GM04503 (cell line): ENCODE data around the gene COL4A1.

Source experiments
- DNase-seq: peaks from one replicate; pipeline ENCODE4 v3.0.0-alpha.2; 2012; ENCODE audit warnings: low read depth

The COL4A1 gene

DNA sequence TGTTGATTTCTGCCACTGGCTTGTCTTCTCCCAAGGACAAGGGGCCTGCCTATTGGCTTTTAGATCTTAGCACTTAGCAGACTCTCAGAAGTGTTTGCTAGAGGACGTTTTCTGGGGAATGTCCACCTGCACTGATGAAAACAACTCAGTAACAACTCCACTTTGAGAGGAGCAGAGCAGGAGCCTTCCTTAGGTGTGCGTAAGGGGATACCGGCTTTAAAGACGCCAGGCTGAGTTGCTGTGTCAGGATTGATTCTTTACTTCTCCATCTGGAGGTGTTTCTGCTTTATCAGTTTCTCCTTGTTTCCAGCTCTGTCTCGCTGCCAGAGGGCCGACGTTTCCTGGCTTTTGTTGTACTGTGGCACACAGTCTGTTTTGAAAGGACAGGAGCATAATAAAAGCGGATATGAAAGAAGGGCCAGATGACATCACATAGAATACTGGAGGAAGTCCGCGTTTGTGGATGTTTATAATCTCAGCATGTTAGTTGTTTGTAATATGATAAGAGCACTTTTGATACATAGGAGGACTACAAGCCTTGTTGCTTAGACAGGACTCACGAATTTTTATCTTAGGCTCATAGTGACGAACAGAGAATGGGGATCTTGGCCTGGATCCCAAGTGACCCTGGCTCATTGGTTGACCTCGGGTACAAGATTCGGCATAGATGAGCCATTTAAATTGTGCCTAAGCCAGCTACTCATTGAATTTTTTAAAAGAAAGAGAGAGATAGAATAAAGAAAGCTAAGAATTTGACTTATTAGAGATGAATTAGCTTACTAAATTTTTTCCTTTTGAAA, 34.7 kb upstream of the COL4A1 start:
- DNase-seq = no peak

- no peak for DNase-seq
Observed at GRCh38 chr13:110340812-110341444, 34.0 kb upstream of the COL4A1 start.

DNA sequence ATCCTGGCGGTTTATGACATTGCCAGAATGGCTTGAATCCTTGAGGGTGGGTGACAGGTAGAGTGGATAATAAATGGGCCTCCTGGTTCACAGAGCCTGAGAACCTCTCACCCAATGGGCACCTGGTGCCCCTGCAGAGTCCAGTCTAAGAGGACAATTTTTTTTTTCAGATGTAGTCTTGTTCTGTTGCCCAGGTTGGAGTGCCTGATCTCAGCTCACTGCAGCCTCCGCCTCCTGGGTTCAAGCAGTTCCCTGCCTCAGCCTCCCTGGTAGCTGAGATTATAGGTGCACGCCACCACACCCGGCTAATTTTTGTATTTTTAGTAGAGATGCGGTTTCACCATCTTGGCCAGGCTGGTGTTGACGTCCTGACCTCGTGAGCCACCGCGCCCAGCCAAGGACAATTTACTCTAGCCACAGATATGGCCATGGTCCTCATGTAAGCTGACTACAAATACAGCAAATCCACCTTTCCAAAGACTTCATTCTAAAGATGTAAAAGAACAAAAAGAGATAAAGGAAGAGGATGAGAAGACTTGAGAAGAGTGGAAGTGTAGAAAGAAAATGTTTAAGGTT, 33.1 kb upstream of the COL4A1 start:
- DNase-seq = no peak

DNA sequence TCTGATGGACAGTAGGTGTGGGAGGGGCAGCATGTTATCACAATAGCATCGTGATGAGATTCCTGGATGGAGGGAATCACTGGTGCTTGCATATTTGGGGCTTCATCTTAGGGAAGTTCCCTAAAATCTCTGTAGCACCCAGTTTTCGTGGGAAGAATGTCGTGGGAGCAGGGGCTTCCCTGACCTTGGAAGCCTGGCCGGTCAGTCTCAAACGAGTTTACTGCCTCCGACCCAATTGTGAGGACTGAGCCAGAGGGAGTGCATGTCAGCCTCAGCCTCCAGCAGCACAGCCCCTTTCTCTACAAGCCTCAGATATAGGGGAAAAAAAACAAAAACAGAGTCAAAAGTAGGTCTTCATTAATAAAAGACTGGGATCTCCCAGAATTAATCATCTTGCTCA, 32.3 kb upstream of the COL4A1 start:
- DNase-seq = no peak

GRCh38 chr13:110338441-110339101, 31.6 kb upstream of the COL4A1 start:
- DNase-seq = peak; percentile 59

DNA sequence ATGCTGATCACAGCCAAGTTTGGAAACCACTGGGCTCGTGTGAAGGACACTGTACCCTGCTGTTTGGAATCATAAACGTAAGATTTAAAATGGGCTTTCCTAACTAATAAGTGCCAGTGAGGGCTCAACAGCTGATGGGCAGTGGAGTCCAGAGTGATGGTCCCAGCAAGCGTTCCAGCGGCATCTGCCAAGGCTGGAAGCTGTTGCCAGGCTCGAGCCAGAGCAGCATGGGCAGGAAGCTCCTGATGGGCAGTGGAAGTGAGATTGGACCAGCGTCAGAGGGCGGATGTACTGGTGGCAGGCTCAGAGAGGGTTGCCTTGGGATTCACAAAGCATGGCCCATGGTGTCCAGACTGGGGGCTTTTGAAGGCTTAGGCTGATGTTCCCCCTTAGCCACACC, 30.3 kb upstream of the COL4A1 start:
- DNase-seq = no peak

DNA sequence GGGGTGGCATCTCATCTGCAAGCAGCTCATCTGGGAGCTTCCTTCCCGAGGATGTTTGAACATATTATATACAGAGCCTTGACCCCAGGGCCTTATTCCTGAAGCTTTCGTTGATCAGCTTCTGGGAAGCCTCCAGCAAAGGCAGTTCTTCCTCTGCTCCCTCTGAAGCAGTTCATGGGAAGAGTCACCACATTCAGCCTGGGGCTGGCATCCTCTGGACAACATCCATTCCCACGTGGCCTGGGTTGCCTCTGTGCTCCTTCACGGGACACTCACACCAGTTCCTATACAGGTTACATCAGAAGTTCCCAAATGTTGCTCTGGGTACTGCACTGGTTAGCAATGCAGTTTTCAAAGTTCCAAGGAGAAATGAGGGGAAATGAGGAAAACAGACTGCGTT, 29.7 kb upstream of the COL4A1 start:
- DNase-seq = no peak

- no peak for DNase-seq
Observed at GRCh38 chr13:110336108-110336507, 29.2 kb upstream of the COL4A1 start.

GRCh38 chr13:110334841-110335490, 28.0 kb upstream of the COL4A1 start:
- no peak for DNase-seq

DNA sequence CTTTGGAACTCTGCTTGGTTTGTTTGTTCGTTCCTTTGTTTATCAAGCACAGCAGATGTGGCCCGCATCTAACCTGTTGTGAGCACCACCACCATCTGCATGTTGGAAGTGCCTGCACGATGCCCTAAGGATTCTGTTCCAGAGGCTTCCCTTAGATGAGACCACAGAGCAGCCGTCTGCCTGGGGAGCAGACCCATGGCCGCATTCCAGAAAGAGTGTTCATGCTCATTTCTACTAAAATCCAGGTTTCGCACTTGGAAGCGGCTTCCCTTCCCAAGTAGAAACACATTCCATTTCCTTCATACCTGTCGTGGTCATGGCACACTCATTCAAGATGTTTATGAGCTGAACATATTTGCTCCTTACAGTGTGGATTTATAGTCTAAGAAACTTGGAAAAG, 27.3 kb upstream of the COL4A1 start:
- DNase-seq = no peak

DNA sequence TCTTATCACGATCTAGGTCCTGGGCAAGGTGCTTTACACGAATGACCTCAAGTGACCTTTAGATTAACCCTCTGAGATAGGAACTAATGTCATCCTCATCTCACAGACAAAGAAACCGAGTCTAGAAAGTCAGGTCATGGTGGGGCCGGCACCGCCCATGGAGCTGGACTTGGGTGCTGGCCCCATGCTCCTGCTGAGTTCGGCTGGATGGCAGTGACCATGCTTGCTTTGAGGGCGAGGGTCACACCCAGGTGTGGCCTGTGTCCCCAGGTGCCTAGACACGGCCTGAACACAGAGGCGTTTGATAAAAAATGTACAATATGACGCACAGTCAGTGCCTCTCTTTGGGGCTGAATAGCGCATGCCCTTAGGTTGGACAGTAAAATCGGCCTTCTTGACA, 26.9 kb upstream of the COL4A1 start:
- no peak for DNase-seq

- no peak for DNase-seq
Observed at GRCh38 chr13:110332750-110333149, 25.8 kb upstream of the COL4A1 start.

- DNase-seq = no peak
Observed at GRCh38 chr13:110331362-110331761, 24.4 kb upstream of the COL4A1 start.

GRCh38 chr13:110330491-110331011, 23.6 kb upstream of the COL4A1 start:
- peak; percentile 64 for DNase-seq

DNA sequence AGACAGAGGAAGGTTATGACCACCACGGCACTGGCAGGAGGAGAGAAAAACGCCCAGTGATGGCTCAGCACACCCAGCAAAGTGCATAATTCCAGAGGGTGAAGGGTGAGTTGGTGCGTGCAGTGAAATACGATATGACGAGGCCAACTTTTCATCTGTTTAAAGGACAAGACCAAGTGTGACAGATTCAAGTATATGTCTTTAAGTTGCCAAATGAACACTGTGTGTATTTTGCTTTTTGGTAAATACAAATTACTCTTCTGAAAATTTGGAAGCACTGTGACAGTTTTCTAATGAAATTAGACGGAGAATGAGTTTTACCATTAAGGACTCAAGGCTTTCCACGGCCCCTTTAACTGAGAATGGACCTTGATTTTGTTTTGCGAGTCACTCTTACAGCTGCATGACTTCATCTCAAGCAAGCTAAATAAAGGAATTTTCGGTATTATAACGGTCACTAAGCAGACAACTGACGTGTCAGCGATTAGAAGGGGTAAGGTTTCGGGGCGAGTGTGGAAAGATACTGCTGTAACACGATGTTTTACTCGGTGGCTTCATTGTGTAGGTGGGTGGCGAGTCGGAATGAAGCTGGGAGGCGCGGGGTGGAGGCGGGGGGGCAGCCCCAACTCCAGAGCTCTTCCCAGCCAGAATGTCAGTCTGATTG, 23.0 kb upstream of the COL4A1 start:
- no peak for DNase-seq

DNA sequence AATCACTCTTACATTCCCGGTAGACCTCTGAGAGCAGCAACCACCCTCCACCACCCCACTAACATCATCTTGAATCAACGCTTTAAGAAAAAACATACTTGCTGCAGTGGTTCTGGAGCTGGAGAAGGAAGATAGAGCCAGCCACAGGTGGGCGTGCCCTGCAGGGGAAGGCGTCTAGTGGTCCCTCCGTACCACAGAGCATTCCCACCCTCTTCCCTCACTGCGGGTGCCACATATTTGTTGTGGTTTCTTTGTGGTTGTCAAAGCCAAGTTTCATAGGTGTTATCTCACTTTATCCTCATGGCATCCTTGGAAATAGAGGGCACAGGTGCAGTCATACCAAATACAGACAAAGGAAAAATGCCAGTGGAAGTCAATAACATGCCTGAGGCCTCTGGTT, 22.3 kb upstream of the COL4A1 start:
- DNase-seq = no peak

DNA sequence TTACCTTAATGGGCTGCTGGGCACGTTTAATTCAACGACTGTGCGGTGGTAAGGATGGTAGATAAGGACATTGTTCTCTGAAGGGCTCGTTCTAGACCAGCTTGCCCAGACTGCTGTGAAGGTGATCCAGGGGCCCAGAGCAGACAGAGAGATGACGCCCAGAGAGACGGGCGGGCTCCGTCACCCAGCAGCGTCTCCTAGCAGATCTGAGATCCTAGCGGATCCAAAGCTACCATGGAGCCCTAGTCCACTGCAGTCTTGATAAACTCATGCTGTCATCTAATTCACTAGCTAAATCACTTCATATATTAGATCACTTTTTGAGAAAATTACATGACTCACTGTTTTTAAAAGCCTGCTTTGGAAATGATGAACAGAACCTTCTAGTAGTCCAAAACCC, 21.6 kb upstream of the COL4A1 start:
- DNase-seq = no peak

DNA sequence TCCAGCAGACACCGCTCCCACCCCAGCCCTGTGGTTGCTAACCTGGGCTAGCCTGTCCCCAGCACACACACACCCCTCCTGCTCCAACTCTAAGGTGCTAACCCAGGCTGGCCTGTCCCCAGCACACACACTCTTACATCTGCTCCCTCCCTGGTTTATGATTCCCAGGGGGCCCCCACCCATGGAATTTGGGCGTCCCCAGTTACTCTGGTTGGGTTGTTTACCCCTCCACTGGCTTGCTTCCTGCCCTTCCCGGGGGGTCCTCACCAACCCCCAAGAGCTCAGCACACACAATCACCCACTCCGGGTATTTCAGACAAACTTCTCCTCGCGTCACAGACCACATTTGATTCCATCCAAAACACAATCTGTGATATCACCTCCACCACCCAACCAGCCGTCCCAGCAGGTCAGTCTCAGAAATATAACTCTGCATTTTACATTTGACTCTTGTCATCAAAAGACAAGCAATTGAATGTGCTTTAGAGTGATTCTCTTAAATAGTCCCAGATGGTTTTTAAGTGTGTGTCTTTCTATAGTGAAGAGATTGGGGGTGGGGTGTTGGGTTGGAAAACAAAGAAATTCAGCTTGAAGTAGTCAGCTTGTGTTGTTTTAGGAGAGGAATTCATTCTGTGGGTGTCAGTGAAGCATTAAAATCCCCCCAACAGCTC, 20.2 kb upstream of the COL4A1 start:
- no peak for DNase-seq

DNA sequence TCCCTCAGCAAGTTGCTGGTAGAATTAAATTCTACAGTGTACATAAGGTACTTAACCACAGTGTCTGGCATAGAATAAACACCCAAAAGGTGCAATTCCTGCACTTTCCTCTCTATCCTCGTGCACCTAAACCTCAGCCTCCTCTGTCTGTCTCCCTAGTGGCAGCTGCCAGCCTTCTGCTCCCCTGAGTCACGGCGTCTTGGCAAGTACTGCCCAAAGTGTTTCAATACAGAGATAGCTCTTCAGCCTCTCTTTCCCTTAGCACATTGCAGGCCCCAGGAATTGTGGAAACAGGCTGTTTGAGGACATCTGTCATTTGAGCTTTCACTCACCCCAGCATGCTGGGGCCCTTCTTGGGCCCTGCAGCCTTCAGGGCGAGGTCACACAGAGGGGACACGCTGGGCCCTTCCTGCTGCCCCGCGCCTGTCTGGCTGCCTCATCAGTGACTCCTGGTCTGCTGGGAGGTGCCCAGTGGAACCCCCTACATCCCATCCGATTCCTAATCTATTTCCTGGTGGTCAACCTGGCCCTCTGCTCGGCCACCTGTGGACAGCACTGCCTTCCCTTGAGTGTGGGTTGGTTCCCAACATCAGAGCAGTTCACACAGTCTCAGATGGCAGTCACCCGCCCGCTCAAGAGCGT, 19.4 kb upstream of the COL4A1 start:
- DNase-seq = no peak

- DNase-seq = no peak
Observed at GRCh38 chr13:110324026-110324749, 17.2 kb upstream of the COL4A1 start.
